HG03342 (cell line): ENCODE results near the gene SPATA32.

ENCODE experiments used
- ATAC-seq: cut with Tn5 transposase; IDR thresholded peaks from one replicate; pipeline ENCODE4 v1.9.1; 2021; ENCODE audit warnings: mild to moderate bottlenecking, moderate library complexity; ENCODE audit not compliant: unreplicated experiment

The SPATA32 gene

DNA sequence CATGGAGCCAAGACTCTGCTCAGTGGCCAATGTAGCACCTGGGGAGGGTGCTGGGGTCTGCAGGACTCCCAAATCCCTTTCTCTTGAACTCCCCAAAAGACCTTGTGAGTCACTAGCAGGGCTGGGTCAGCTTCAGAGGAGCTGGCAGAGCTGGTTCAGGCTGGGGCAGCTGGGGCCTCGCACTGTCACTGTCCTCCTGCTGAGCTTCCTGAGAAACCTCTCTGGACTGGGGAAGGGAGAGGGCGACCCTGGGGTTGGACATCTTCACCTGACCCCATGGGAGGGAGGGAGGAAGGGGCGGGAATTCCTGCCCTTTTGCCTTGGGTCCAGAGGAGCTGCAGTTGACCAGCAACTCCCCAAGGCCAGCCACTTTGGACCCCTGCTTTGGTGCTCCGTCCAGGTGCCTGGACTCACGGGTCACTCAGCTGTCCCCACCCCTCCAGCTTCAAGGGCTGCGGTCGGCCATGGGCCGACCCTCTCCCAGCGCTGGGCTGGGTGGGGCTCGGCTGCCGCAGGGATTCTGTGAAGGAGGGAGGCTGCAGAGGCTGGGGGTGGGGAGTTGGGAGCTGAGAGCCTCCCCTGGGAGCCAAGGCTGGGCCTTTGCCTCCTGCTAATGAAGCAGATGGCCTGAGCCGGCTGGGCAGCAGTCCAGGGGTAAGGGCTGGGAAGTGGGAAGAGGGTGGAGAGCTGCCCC, 31.0 kb downstream of the SPATA32 start:
- ATAC-seq, result no peak

DNA sequence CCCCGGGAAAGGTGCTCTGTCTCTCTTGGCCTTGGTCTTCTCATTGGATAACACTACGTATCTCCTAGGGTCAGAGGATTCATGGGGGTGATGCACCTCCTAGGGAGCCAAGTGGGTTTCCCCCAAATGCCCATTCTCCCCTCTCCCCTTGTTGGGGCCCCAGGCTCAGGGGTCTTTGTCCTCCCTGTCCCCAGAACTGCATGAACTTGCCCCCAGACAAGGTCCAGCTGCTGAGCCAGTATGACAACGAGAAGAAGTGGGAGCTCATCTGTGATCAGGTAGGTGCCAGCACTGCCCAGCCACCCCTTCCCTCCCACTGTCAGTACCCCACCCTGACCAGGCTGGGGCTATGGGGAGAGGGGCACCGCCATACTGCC, 31.5 kb downstream of the SPATA32 start:
- ATAC-seq, result no peak

DNA sequence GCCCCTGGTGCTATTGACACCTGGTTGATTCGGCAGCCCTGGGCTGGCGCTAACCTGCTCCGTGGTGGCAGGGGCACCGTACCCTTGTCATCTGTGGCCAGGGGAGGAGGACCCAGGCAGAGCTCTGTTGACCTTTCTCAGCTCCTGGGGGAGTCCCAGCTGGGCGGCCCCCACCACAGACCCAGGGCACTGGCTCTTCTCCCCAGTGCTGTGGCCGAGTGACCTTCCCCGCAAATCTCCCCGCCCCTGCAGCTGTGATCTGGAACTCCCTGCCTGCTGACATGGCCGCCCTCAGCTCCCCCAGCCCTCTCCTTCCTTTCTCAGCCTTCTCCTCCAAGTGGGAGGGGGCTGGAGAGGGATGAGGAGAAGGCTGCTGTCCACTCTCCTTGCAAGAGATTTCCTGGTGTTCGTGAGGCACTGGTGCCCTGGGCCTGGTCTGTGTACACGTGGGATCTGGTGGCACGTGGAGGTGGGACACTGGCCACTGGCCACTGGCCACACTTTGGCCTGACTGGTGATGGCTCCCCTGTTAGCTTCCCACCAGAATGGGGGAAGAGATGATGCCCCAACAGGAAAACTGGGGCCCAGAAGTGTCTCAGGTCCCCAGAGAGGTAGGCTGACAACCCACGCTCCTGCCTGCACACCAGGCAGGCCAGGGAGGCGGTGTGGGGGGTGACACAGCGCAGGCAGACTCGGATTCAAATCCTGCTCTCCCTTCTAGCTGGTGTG, 32.0 kb downstream of the SPATA32 start:
- no peak for ATAC-seq

DNA sequence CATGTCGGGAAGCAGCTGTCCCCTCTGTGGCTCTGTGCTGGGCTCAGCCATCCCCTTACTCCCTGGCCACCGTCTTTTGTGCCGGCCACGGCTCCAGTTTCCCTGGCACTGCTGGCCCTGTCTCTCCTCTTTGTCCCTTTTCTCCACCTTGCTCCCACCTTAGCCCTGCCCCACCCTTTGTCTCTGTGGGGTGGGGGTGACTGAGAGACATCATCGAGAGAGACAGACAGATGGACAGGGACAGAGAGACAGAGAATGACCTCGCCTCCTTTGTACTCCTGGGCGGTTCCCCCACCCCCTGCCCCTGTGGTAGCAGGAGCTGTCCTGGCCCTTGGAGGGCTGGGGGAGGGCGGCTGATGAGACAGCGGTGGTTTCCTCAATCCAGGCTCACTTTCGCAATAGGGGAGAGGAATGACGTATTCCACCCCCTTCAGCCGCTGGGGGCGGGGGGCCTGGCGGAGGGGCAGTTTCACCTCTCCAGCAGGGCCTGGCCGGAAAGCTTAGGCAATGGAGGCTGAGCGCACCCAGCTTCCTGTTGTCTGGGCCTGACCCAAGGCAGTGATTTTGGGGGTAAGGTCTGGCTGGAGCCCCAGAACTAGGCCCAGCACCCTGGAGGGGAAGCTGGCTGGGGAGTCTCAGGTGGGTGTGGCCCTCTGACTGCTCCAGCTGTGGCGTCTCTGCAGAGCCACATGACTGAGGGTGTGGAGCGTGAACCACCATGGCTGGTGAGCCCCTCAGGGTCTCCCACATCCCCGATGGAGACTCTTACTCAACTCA, 32.9 kb downstream of the SPATA32 start:
- ATAC-seq, result peak; percentile 34

DNA sequence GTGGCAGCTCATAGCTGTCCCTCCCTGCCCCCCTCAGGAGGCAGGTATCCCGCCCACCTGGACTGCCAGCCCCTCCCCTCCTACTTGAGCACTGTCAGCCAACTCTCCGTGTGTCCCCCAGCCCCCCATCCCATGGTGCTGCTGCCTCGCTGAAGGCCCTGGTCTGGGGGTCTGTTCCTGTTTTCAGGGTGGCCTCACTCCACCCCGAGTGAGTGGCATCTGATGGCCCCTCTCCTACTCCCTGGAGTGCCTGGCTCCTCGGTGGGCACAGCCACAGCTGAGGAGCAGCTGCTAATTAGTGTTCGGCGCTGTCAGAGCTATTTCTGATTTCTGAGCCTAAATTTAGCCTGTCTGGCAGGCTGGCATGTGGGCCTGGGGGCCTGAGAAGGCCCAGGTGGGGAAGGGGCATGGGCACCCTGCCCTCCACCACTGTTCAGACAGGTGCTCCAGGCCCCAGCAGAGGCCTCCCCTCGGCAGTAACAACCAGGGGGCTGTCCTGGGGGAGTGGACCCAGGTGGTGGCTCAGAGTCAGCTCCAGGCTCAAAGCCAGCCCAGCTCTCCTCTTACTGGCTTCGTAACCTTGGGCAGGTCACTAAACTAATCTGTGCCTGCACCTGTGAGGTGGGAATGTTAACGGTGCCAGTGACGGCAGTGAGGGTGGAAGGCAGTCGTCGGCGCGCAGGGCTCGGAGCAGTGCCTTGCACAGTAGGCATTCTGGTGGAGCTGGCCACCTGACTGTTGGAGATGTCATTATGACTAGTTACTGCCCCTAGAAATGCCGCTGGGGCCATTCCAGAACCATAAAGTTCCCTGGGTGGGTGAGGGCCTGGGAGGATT, 33.8 kb downstream of the SPATA32 start:
- no peak for ATAC-seq

DNA sequence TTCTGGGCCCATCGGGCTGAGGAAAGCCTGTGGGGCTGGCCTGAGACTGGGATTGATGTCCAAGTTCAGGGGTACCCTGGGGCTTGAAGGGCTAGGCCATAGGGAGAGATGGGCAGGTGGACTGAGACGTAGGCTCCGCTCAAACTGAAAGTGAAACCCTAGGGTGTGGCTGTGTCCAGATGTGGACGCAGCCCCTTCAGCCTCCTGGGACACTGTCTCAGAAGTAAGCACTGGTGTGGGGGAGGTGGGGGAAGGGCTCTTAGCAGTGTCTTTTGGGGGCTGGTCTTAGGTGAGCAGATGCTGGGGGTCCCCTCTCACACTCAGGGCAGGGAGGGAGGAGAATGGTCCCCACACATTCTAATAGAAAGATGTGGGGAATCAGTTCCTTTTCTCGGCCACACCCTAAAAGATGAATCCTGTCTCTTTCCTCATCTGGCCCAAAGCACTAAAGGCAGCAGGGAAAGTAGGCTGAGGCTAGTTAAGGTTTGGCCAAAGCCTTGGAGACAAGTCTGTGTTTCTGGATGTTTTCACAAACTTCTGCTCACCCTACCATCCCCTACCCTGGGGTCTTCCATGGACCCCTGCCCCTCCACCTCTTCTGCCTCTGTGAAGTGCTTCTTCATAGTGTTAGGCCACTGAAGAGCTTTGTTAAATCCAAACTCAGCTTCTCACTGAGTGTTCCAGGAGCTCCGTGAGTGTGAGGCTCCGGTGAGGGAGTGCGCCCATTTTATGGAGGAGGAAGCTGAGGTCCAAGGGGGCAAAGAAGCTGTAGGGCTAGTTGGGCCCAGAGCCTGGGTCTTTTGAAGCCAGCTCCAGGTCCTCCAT, 34.6 kb downstream of the SPATA32 start:
- no peak for ATAC-seq

DNA sequence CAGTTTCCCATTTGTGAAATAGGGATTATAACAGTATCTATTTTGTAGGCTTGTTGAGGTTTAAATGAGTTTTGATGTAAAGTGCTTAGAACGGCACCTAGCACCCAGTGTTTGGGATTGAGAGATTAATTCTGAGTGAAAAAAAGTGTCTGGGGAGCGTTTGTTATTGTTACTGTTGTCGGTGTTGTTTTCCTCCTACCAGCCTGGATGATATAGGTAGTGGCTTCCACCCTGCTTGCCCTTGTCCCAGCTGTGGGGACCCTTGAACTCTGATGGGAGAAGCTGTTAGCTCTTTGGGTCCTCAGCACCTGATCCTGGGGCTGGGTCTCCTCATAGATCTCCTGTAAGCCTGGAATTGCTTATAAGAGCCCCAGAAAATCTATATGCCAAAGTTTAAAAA, 35.3 kb downstream of the SPATA32 start:
- no peak for ATAC-seq

DNA sequence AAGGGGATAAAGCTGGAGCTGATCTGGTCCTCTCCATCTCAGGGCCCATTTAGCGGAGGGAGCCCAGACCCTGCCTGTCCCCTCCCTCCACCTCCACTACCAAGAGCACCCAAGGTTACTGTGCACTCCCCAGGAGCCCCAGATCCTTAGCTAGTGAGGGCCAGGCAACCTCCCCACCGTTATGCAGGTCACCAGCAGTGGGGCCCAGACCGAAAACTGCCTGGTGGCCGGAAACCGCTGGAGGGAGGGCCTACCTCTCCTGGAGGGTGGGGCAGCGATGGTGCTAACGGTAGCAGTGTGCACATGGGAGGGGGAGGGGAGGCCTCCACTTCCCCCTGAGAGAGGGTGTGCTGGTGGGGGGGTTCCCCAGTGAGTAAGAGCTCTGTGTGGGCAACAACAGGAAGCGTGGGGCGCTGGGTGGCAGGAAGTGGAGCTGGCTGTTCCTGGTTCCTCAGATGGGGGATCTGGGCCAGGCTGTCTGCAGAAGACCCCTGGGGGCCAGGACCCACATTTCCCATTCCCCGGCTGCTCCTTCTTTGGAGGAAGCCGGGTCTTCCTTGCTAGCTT, 35.8 kb downstream of the SPATA32 start:
- ATAC-seq, result peak; percentile 32

DNA sequence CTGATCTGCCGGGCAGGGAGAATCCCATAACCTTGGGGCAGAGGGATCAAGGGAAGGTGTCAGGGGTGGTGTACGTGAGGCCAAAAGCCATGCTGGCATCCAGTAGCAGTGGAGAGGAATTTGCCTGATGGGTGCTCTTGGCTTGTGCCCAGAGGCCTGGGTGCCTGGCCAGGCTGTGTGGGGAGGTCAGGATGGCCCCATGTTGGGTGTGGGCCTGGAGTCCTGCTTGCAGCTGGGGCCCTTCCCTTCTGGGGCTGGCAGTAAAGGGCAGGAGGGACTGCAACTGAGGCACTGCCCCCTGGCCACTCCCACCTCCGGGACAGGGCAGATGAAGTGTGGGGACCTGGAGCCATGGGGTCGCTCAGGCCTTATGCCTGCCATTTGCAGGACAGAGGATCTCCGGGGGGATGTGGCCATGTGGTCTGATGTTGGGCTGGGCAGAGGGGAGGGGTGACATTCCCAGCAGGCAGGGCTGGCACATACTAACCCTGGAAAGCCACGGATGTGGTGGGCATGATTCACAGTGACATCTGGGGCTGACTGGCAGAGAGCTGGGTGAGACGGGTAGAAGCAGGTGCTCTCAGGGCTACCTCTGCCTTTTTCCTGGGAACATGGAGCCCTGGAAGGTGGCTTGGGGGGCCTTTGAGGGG, 36.7 kb downstream of the SPATA32 start:
- ATAC-seq, result no peak

DNA sequence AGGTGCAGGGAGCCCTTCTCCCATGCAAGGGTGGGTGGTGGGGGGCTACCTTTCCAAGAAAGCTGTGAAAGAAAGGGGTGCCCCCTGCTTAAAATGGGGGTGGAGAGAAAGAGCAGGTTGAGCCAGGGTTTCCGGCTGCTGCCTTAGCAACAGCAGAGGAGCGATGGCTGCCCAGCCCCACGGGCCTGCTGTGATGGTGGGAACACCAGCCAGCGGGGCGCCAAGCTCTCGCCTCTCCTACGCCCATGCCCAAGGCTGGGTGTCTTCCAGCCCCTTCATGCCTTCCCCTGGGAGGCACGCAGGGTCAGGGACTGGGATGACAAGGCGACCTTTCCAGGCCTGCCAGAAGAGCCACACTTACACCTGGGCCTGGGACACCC, 37.2 kb downstream of the SPATA32 start:
- ATAC-seq, result no peak

DNA sequence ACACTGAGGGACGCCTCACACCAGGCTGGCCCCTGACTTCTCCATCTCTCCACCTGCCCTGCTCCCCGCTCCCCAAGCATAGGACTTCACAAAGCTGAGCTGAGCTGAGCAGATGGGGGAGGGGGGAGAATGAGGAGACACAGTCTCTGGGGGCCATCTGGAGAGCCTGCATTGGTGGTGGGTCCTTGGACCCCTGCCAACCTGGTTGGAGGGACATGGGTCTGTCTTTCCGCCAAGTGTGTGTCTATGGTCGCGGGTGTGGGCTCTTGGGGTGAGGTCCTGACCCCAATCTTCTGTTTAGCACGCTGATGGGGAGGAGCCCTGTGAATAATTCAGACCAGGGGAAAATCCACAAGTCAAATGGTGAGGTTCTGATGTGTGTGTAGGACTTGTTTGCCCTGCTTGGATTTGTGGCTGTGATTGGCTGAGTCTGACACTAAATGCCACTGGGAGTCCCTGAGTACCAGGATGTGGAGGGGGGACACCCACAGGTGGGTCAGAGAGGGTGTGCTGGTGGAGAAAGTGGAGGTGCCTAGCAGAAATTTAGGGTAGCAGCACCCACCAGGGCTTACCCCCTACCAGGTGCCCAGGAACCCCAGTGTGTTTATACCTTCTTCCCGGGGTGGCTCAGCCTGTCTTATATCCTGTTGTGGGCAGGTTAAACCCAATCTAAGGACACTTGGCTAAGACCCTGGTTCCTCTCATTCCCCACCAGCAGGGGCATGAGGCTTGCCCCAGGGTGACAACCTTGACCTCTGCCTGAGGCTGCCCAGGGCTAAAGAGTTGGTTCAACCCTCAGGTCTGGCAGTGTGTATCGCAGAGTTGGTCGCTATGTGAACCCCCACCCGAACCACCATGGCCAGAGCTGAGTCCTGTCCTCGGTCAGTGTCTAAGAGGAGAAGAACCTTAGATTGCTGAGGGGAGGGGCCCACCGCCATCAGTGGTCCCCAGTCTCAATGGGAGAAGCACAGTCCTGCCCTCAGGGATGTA, 38.1 kb downstream of the SPATA32 start:
- ATAC-seq, result no peak

DNA sequence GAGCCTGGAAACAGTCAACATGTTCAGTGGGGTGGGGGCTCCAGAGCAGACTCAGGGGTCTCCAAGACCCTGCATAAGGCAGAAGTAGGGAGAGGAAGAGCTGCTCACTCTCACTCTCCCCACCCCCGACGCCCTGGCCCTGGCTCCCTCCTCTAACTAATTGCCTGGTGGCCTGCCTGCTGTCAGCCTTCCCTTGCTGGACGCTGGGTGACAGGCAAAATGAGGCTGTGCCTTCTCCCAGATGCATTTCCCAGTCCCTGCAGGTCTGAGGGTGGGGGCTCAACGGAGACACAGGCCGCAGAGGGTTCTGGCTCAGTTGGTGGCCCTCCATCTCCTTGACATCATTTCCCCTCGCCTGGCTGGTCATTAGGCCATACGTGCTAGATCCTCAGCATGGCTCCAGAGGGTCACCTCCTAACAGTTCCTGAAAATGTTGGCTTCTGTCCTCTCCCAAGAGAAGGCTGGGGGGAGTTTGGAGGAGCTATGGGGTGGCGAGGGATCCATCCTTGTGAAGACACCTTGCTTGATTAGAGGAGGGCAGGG, 38.8 kb downstream of the SPATA32 start:
- ATAC-seq, result no peak

DNA sequence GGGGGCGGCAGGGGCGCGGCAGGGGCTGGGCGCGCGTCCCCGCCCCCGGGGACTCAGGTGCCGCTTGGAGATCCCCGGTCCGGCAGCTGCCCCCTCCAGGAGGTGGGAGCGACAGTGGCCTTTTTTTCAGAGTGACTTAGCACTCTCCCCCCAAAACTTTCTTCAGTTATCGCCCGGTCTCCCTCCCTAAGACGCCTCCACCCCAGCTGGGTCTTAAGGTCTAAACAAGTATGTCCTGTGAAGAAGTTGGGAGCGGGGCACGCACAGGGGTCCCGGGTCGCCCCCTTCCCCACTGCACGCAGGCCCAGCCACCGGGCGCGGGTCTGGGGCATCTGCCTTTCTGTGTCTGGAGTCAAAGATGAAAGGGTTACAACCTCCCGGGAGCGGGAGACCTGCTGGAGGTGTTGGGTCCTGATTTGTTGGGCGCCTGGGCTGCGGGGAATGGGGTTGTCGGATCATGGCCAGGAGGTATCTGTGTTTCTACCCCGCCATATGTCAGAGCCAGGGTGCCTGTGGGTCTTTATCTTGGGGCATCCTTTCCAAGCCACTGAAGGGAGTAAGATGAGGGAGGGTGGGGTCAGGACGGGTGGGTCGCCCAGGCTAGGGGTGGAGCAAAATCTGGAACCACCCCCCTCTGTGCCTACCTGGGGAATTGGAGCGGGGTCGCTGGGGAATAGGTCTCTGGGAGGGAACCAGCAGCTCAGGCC, 39.5 kb downstream of the SPATA32 start:
- ATAC-seq, result no peak

DNA sequence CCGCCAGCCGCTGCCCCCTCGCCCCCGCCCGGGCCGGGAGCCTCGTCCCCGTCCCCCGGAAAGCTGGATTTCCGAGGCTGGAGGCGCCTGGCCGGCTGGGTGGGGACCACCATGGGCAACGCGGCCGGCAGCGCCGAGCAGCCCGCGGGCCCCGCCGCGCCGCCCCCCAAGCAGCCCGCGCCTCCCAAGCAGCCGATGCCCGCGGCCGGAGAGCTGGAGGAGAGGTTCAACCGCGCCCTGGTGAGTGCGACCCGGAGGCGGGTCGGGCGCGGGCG, 39.9 kb downstream of the SPATA32 start:
- no peak for ATAC-seq

DNA sequence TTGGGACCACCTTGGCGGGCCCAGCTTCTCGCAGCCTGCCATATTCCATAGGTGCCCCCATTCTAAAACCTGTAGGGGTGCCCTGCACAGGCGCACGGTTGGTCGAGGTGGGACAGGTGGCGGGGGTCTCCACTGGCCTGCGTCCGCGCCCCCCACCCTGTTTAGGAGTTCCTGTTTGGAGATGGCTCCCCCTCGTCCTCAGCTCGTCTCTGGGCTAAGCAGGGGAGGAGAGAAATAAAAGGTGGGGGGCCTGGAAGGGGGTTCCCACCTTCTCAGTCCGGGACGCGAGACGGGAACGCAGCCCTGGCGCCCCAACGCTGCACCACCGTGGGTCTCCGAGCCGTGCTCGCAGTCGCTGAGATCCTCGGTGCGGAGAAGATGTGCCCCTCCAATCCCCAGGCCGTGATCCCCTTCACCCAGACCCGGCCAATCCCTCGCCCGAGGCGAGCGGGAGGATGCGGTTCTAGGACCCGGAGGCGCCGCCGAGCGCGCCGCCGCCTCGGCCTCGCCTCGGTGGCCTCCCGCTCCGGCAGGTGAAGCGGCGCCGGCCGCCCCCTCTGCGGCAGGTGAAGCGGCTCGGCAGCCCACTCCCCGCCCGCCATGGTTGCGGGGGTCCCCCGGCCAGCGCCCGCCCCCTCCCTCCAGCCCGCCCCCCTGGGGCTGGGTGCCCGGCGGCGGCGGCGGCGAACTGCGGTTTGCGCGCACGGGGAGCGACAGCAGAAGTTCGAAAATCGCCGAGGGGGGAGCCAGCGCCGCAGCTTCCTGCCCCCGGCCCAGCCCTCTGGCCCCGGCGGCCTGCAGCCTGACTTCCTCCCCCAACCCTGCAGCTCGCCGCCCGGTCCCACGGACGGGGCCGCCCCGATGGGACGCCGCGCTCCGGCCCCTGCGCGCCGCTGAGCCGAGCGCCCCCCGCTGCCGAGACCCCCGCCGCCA, 40.5 kb downstream of the SPATA32 start, which contains the start of gene FMNL1:
Gene FMNL1 (plus strand): TSS at position 805 of the 933 bp plus-strand sequence. CDS start 240 bp downstream, outside the sequence.
- ATAC-seq, result no peak

DNA sequence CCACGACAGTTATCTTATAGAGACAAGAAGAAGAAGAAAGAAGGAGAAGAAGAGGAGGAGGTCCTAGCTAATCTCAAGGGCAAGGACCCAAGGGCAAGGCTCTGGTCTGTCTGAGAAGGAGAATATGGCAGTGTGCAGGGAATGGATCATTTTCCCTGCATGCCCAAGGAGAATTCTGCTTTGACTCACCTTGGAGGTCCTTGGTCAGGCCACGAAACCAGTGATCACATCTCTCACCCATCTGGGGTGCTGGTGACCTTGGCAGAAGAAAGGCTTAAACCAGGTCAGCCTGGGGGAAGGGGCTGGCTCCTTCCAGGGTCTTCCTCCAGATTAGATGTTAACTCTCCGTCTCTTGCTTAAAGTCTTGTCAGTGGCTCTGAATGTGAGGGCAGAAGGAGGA, 41.8 kb downstream of the SPATA32 start:
- no peak for ATAC-seq
